GM12801 (cell line): ENCODE results near the gene DGKG.

ENCODE experiments used
- TF ChIP-seq, protein P1 (sequence below): IDR thresholded peaks from one replicate; pipeline ENCODE4 v1.5.1; 2011; ENCODE audit warnings: control low read depth; ENCODE audit not compliant: insufficient read length; ENCODE audit errors: extremely low read depth

Gene DGKG

DNA sequence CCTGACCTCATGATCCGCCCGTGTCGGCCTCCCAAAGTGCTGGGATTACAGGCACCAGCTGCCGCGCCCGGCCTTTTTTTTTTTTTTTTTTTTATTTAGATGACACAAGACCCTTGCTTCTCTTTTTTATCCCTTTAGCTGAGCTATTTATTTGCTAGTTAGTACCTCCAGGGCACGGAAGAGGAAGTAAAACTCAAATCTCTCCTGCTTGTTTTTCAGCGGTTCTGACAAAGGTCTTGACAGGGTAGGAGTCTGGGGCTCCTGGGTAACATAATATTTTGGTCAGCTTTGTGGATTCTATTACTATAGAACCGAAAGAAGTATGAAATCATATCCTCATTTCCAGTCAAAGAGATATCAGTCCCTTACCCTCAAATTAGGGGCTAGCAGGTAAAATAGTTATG, 209.1 kb downstream of the DGKG start:
- TF ChIP-seq, protein P1, sequence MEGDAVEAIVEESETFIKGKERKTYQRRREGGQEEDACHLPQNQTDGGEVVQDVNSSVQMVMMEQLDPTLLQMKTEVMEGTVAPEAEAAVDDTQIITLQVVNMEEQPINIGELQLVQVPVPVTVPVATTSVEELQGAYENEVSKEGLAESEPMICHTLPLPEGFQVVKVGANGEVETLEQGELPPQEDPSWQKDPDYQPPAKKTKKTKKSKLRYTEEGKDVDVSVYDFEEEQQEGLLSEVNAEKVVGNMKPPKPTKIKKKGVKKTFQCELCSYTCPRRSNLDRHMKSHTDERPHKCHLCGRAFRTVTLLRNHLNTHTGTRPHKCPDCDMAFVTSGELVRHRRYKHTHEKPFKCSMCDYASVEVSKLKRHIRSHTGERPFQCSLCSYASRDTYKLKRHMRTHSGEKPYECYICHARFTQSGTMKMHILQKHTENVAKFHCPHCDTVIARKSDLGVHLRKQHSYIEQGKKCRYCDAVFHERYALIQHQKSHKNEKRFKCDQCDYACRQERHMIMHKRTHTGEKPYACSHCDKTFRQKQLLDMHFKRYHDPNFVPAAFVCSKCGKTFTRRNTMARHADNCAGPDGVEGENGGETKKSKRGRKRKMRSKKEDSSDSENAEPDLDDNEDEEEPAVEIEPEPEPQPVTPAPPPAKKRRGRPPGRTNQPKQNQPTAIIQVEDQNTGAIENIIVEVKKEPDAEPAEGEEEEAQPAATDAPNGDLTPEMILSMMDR = no peak

GRCh38 chr3:186152361-186152798, 209.7 kb downstream of the DGKG start:
- TF ChIP-seq, protein P1 = no peak

DNA sequence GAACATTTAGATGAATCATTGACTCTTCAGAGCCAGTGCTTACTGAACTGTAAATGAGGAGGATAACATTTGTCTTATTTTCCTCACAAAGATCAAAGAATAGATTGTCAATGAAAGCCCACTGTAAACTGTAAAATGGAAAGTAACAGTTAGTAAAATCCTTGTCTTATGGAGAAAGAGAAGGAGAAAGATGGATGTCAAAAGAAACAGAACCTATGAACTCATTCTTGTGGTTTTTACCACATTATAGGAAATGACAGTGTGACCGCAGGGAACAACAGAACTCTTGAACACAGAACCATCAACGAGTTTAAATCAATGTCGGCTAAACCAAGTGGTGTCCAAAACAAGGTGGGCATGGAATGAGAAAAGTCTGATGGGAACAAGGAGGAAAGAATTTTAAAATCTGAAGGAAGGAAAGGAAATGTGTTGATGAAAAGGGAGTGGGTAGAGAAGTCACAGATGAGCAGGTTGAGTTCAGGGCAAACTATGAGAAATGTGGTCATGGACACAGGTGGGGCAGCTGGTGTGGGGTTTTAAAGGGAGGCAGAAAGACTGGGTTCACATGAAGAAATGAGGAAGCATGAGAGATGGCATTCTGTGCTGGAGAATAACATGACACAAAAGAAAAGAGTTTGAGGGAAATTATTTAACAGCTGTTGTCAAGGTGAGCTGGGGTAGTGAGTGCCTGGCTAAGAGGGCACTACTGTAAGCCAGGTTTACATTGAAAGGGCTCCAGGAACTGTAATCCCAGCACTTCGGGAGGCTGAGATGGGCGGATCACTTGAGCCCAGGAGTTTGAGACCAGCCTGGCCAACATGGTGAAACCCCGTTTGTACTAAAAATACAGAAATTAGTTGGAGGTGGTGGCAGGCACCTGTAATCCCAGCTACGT, 210.7 kb downstream of the DGKG start:
- TF ChIP-seq, protein P1 = no peak

GRCh38 chr3:186150041-186150830, 211.8 kb downstream of the DGKG start:
- TF ChIP-seq, protein P1 = no peak

DNA sequence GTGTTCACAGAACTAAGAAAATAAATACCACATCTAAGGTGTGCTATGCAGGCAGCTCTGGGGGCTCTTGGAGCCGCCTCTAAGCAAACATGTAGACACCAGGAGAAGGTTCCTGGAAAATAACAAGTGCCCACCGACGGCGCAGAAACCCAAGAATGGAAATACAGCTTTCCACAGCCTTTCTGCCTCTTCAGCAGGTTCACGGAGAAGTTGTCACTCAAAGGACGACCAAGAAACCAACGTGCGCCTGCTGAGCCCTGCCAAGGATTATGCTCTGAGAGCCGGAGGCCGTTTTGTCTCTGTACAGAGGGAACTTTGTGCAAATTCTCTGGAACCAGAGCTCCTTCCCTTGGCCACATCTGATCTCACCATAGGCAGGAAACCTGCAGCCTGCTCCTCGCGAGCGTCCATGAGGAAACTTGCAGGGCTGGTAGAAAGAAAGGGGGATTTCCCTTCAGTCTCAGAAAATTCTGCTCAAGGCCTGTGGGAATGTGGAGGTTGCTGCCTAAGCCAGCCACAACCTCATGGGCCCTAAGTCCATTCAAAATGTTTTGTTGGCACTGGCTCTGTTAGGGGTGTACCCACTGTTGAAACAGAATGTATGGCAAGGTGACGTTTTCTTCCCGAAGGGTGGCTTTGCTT, 212.6 kb downstream of the DGKG start:
- TF ChIP-seq, protein P1 = no peak

GRCh38 chr3:186144257-186144656, 217.8 kb downstream of the DGKG start:
- TF ChIP-seq, protein P1 = no peak

DNA sequence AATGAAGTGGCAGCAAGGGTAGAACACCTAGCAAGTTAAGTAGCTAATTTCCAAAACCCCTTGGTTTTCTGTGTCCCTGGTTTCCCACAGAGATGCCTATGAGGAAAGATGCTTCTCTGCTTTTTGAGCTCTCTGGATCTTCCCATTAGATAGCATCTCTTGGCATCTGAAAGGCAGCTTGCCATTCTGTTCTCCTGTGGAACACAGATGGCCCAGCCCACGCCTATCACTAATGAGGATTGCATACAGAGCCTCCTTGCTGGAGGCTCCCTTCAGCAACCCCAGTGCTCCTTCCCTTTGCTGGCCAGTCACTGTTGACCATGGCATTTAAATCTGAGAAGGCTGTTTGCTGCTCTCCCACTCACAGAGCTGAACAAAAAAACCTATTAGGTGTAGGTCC, 218.8 kb downstream of the DGKG start:
- TF ChIP-seq, protein P1 = no peak
